ENCODE measurements around the gene PRDM12.

DNA sequence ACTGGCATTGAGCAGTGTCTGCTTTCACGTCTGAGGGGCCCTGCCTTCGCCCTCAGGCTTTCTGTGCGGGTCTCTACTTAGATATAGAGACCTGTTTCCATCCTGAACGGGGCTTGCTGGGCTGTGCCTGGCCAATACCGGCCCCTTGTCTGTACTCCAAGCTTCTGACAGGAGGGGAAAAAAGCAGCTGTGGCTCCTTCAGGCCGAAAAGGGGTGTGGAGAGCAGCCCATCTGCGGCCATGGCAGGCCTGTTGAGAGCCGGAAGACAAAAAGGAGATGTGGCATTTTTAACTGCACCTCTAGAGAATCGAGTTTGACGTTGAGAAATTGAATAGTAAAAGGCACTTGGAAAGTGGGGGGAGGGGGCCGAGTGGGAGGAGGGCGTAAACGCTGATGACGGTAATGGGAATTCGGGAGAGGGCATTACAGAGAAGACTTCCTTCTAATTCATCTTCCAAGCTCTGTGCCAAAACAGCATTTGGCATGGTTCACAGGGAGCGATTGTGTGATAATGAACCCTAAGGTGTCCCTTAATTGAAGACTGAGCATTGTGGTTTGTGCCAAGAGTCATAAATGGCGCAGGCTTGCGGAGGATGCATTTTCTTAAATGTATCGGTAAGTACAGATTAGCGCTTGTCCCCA, 25.1 kb upstream of the PRDM12 start:
- TF ChIP-seq CTCF (IDR thresholded peaks at IDR 0.05) (no peak), POLR2A (IDR thresholded peaks at IDR 0.05) (no peak)
